Activated naive CD8-positive, alpha-beta T cell (primary cell): ENCODE measurements around the gene SPINK4.

ENCODE experiments used
- H3K27ac Mint-ChIP-seq: one replicate; pipeline ENCODE4 v1.8.0; 2021; ENCODE audit warnings: mixed read lengths
- H3K27me3 Mint-ChIP-seq: one replicate; pipeline ENCODE4 v1.8.0; 2021; ENCODE audit warnings: mixed read lengths
- H3K36me3 Mint-ChIP-seq: one replicate; pipeline ENCODE4 v1.8.0; 2021; ENCODE audit warnings: mixed read lengths
- H3K4me1 Mint-ChIP-seq: one replicate; pipeline ENCODE4 v1.8.0; 2021; ENCODE audit warnings: low read depth, mixed read lengths
- H3K4me3 Mint-ChIP-seq: one replicate; pipeline ENCODE4 v1.8.0; 2021; ENCODE audit warnings: mild to moderate bottlenecking, mixed read lengths
- H3K9me3 Mint-ChIP-seq: one replicate; pipeline ENCODE4 v1.8.0; 2021; ENCODE audit warnings: low read depth, mixed read lengths

Gene SPINK4

GRCh38 chr9:33239921-33240320, at the start of gene SPINK4:
Gene SPINK4, plus strand, starts transcription at chr9:33240167. Its CDS starts 42 bp downstream, at chr9:33240209.
- no peaks in the 10 kb centered on the region for H3K9me3 Mint-ChIP-seq
- no peaks in the 10 kb centered on the region for H3K36me3 Mint-ChIP-seq
- H3K27ac Mint-ChIP-seq = no peak within 1 kb of the TSS

GRCh38 chr9:33192493-33193255, 47.3 kb upstream of the SPINK4 start:
- Mint-ChIP-seq H3K36me3 (no peaks in the 10 kb centered on the region), H3K9me3 (no peaks in the 10 kb centered on the region), H3K4me1 (no peaks in the 10 kb centered on the region), H3K4me3 (no peak overlapping the region), H3K27ac (no peak overlapping the region), H3K27me3 (peaks cover 3% of the 10 kb centered on the region)

More at GRCh38 chr9:33239921-33240320, at the start of gene SPINK4:
- Mint-ChIP-seq H3K27me3 (no peaks in the 10 kb centered on the region), H3K4me1 (peaks cover 5% of the 10 kb centered on the region), H3K4me3 (no peak within 1 kb of the TSS)

GRCh38 chr9:33193818-33194217, 46.1 kb upstream of the SPINK4 start:
- Mint-ChIP-seq H3K9me3 (no peaks in the 10 kb centered on the region), H3K27ac (no peak overlapping the region), H3K4me3 (no peak overlapping the region), H3K36me3 (no peaks in the 10 kb centered on the region), H3K27me3 (peaks cover 1% of the 10 kb centered on the region), H3K4me1 (no peaks in the 10 kb centered on the region)

- no peaks in the 10 kb centered on the region for H3K9me3 Mint-ChIP-seq
- H3K36me3 Mint-ChIP-seq = no peaks in the 10 kb centered on the region
- no peak overlapping the region for H3K27ac Mint-ChIP-seq
- H3K4me1 Mint-ChIP-seq = no peaks in the 10 kb centered on the region
- no peak overlapping the region for H3K4me3 Mint-ChIP-seq
- H3K27me3 Mint-ChIP-seq = no peaks in the 10 kb centered on the region
These were observed 43.2 kb upstream of the SPINK4 start for GRCh38 chr9:33196736-33197135.

GRCh38 chr9:33197279-33198152, 42.5 kb upstream of the SPINK4 start:
- Mint-ChIP-seq H3K27me3 (no peaks in the 10 kb centered on the region), H3K36me3 (no peaks in the 10 kb centered on the region), H3K4me1 (no peaks in the 10 kb centered on the region), H3K27ac (no peak overlapping the region), H3K4me3 (no peak overlapping the region), H3K9me3 (no peaks in the 10 kb centered on the region)

GRCh38 chr9:33198165-33198564, 41.8 kb upstream of the SPINK4 start:
- no peaks in the 10 kb centered on the region for H3K9me3 Mint-ChIP-seq
- no peaks in the 10 kb centered on the region for H3K27me3 Mint-ChIP-seq
- H3K4me1 Mint-ChIP-seq = peaks cover 3% of the 10 kb centered on the region
- no peak overlapping the region for H3K4me3 Mint-ChIP-seq
- H3K36me3 Mint-ChIP-seq = no peaks in the 10 kb centered on the region
- no peak overlapping the region for H3K27ac Mint-ChIP-seq

- Mint-ChIP-seq H3K4me3 (no peak overlapping the region), H3K36me3 (no peaks in the 10 kb centered on the region), H3K4me1 (peaks cover 3% of the 10 kb centered on the region), H3K27ac (no peak overlapping the region), H3K9me3 (no peaks in the 10 kb centered on the region), H3K27me3 (no peaks in the 10 kb centered on the region)
These were observed 37.9 kb upstream of the SPINK4 start for GRCh38 chr9:33202018-33202417.

- Mint-ChIP-seq H3K9me3 (no peaks in the 10 kb centered on the region), H3K36me3 (no peaks in the 10 kb centered on the region), H3K27ac (no peak overlapping the region), H3K27me3 (no peaks in the 10 kb centered on the region), H3K4me3 (no peak overlapping the region), H3K4me1 (peaks cover 3% of the 10 kb centered on the region)
These were observed 37.3 kb upstream of the SPINK4 start for GRCh38 chr9:33202552-33203201.

- Mint-ChIP-seq H3K27me3 (no peaks in the 10 kb centered on the region), H3K9me3 (no peaks in the 10 kb centered on the region), H3K4me3 (no peak overlapping the region), H3K4me1 (no peaks in the 10 kb centered on the region), H3K27ac (no peak overlapping the region), H3K36me3 (no peaks in the 10 kb centered on the region)
These were observed 30.6 kb upstream of the SPINK4 start for GRCh38 chr9:33209394-33209793.

- no peaks in the 10 kb centered on the region for H3K4me1 Mint-ChIP-seq
- H3K4me3 Mint-ChIP-seq = no peak overlapping the region
- no peaks in the 10 kb centered on the region for H3K36me3 Mint-ChIP-seq
- no peak overlapping the region for H3K27ac Mint-ChIP-seq
- no peaks in the 10 kb centered on the region for H3K9me3 Mint-ChIP-seq
- H3K27me3 Mint-ChIP-seq = no peaks in the 10 kb centered on the region
These were observed 29.8 kb upstream of the SPINK4 start for GRCh38 chr9:33210006-33210715.

GRCh38 chr9:33211695-33212393, 28.1 kb upstream of the SPINK4 start:
- Mint-ChIP-seq H3K9me3 (no peaks in the 10 kb centered on the region), H3K27me3 (no peaks in the 10 kb centered on the region), H3K4me3 (no peak overlapping the region), H3K36me3 (no peaks in the 10 kb centered on the region), H3K27ac (no peak overlapping the region), H3K4me1 (no peaks in the 10 kb centered on the region)

- H3K4me3 Mint-ChIP-seq = no peak overlapping the region
- peaks cover 15% of the 10 kb centered on the region for H3K4me1 Mint-ChIP-seq
- H3K27me3 Mint-ChIP-seq = no peaks in the 10 kb centered on the region
- no peak overlapping the region for H3K27ac Mint-ChIP-seq
- H3K9me3 Mint-ChIP-seq = no peaks in the 10 kb centered on the region
- H3K36me3 Mint-ChIP-seq = no peaks in the 10 kb centered on the region
These were observed 19.0 kb upstream of the SPINK4 start for GRCh38 chr9:33220681-33221567.

- Mint-ChIP-seq H3K36me3 (no peaks in the 10 kb centered on the region), H3K4me3 (no peak overlapping the region), H3K9me3 (no peaks in the 10 kb centered on the region), H3K27ac (no peak overlapping the region), H3K4me1 (peaks cover 15% of the 10 kb centered on the region), H3K27me3 (no peaks in the 10 kb centered on the region)
These were observed 18.4 kb upstream of the SPINK4 start for GRCh38 chr9:33221568-33221884.
